PC-3 (cell line): Measurements from ENCODE around the gene PIGW.

ENCODE experiments used
- CTCF ChIP-seq: fragments of 300-600 bp; sonication (generic); conservative IDR thresholded peaks from 2 replicates; pipeline ENCODE4 v1.5.1; 2017; ENCODE audit warnings: antibody characterized with exemption, low read depth, mild to moderate bottlenecking, low read length
- EZH2phosphoT487 ChIP-seq: fragments of 300-600 bp; sonication (generic); IDR thresholded peaks from 2 replicates; pipeline ENCODE4 v1.6.1; 2018; ENCODE audit warnings: mild to moderate bottlenecking, antibody characterized with exemption, low read length, borderline replicate concordance

DNA sequence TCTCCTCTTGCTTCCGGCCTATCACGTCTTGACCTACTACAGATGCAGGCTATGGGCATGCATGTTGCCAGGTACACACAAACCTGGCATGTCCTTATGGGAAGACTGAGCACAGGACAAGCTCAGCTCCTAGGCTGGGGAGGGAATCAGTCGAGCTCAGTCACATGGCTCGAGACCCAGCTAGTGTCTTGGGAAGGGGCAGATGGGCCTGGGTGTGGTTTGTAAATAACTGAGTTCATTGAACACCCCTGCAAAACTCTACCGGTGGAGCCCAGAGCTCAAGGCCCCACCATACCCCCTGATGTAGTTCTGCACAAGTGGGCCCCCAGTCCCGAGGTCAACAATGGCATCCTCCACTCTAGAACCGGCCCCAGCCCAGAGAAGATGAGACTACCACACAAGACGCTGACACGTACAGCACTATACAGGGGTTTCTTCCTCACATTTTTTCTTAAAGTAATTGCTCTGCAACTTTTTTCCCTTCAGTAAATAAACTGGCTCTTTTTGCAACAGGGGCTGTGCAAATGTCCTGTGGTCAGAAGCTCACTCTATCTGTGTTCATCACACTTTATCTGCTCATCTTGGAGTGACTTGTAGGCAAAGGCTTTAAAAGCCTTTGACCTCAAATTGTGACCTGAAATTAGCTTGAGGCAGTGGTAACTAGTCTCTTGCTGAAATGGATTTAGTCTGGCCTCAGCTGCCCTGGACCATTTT is 25.4 kb upstream of the PIGW start:
- no peak for TF ChIP-seq CTCF
- TF ChIP-seq EZH2phosphoT487, result no peak
